ENCODE results near the gene ABCA12.
"Not testable (repeated sequence)": the region's sequence is repeated elsewhere in the genome, so short reads cannot be mapped to it uniquely, and the experiment has no call there.

ABCA12 gene, protein sequence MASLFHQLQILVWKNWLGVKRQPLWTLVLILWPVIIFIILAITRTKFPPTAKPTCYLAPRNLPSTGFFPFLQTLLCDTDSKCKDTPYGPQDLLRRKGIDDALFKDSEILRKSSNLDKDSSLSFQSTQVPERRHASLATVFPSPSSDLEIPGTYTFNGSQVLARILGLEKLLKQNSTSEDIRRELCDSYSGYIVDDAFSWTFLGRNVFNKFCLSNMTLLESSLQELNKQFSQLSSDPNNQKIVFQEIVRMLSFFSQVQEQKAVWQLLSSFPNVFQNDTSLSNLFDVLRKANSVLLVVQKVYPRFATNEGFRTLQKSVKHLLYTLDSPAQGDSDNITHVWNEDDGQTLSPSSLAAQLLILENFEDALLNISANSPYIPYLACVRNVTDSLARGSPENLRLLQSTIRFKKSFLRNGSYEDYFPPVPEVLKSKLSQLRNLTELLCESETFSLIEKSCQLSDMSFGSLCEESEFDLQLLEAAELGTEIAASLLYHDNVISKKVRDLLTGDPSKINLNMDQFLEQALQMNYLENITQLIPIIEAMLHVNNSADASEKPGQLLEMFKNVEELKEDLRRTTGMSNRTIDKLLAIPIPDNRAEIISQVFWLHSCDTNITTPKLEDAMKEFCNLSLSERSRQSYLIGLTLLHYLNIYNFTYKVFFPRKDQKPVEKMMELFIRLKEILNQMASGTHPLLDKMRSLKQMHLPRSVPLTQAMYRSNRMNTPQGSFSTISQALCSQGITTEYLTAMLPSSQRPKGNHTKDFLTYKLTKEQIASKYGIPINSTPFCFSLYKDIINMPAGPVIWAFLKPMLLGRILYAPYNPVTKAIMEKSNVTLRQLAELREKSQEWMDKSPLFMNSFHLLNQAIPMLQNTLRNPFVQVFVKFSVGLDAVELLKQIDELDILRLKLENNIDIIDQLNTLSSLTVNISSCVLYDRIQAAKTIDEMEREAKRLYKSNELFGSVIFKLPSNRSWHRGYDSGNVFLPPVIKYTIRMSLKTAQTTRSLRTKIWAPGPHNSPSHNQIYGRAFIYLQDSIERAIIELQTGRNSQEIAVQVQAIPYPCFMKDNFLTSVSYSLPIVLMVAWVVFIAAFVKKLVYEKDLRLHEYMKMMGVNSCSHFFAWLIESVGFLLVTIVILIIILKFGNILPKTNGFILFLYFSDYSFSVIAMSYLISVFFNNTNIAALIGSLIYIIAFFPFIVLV (N-terminal part only)

GRCh38 chr2:215138479-215138878 is at the start of gene ABCA12:
Gene ABCA12, minus strand, starts transcription at chr2:215138626. Its CDS starts 418 bp downstream, at chr2:215138208.
- DNase-seq (ENCODE audit: extremely low spot score): no peak
- POLR2A ChIA-PET: no interaction called here
- CTCF ChIA-PET: interaction anchor here (0.7 kb wide), 1 partner anchor 947 kb away, joined by 3 read pairs; no protein-coding TSS in a partner anchor
- TF ChIP-seq, protein P1, sequence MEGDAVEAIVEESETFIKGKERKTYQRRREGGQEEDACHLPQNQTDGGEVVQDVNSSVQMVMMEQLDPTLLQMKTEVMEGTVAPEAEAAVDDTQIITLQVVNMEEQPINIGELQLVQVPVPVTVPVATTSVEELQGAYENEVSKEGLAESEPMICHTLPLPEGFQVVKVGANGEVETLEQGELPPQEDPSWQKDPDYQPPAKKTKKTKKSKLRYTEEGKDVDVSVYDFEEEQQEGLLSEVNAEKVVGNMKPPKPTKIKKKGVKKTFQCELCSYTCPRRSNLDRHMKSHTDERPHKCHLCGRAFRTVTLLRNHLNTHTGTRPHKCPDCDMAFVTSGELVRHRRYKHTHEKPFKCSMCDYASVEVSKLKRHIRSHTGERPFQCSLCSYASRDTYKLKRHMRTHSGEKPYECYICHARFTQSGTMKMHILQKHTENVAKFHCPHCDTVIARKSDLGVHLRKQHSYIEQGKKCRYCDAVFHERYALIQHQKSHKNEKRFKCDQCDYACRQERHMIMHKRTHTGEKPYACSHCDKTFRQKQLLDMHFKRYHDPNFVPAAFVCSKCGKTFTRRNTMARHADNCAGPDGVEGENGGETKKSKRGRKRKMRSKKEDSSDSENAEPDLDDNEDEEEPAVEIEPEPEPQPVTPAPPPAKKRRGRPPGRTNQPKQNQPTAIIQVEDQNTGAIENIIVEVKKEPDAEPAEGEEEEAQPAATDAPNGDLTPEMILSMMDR (IDR thresholded peaks at IDR 0.05; ENCODE audit: control extremely low read depth, extremely low read depth, low read depth, missing control alignments): no peak

DNA sequence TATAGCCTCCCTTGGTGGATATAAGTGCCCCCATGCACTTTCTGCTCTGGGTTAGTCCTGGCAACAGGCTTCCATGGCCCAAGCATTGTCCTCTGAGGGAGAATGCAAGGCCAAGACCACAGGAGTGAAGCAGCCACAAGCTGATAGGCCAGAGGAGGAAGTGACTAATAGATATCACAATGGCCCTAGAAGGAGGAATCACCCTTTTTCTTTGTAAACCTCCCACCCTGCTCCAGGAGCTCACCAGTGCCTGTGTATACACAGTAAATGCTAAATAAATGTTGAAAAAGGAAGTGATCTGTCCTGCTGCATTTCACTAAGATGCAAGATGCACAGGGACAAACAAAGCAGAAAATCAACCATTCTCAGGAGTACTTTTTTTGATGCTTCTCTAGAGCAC is 49.7 kb upstream of the ABCA12 start:
- TF ChIP-seq, protein P1 (IDR thresholded peaks at IDR 0.05; ENCODE audit: control extremely low read depth, extremely low read depth, low read depth, missing control alignments): no peak
- POLR2A ChIA-PET: no interaction called here
- CTCF ChIA-PET: interaction anchor here (1.9 kb wide), 1 partner anchor 18 kb away, joined by 5 read pairs; no protein-coding TSS in a partner anchor
- DNase-seq (ENCODE audit: extremely low spot score): no peak

DNA sequence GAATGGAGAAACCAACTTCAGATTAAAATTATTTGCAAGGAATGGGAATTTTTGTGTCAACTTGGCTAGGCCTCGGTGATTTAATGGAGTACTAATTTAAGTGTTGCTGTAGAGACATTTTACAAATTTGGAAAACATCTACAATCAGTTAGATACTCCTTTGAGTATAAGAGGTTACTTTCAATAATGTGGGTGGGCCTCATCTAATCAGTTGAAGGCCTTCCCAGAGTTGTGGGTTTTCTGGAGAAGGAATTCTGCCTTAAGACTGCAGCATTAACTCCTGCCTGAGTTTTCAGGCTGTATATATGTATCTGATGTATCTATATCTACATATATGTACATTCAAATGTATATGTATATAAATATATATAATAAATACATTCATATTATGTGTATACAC is 47.6 kb upstream of the ABCA12 start:
- TF ChIP-seq, protein P1 (IDR thresholded peaks at IDR 0.05; ENCODE audit: control extremely low read depth, extremely low read depth, low read depth, missing control alignments): no peak
- DNase-seq (ENCODE audit: extremely low spot score): no peak
- ChIA-PET CTCF (interaction anchor here (0.7 kb wide), 1 partner anchor 11 kb away, joined by 3 read pairs; no protein-coding TSS in a partner anchor), POLR2A (no interaction called here)

DNA sequence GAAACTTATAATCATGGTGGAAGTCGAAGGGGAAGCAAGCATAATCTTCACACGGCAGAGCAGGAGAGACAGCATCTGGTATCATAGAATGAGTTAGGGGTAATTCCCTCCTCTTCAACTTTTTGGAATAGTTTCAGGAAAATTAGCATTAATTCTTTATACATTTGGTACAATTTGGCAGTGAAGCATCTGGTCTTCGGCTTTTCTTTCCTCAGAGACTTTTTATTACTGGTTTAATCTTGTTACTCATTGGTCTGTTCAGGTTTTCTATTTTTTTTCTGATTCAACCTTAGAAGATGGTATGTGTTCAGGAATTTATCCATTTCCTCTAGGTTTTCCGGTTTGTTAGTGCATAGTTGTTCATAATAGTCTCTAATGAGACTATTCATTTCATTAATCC is 39.7 kb upstream of the ABCA12 start:
- ChIA-PET POLR2A (no interaction called here), CTCF (no interaction called here)
- no peak for DNase-seq (ENCODE audit: extremely low spot score)
- TF ChIP-seq, protein P1 (IDR thresholded peaks at IDR 0.05; ENCODE audit: control extremely low read depth, extremely low read depth, low read depth, missing control alignments): no peak

DNA sequence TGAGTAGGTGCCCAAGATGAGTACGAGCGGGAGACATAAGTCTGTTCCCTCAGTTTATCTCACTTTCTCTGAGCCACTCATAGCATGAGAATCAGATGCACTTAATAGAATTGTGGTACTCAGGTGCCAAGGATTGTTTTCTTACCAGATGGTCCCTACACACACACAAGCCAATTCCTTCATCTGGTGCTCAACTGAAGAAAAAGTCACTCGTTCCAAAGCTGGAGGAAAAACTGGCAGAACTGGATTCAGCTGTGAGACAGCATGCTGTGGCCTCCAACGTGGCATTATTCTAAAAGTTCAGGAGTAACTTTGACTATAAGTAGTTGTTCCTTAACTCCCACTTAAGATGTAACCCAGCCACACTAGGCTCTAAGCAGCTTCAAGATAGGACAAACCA is 33.4 kb upstream of the ABCA12 start:
- TF ChIP-seq, protein P1 (IDR thresholded peaks at IDR 0.05; ENCODE audit: control extremely low read depth, extremely low read depth, low read depth, missing control alignments): no peak
- CTCF ChIA-PET: no interaction called here
- no peak for DNase-seq (ENCODE audit: extremely low spot score)
- POLR2A ChIA-PET: no interaction called here

DNA sequence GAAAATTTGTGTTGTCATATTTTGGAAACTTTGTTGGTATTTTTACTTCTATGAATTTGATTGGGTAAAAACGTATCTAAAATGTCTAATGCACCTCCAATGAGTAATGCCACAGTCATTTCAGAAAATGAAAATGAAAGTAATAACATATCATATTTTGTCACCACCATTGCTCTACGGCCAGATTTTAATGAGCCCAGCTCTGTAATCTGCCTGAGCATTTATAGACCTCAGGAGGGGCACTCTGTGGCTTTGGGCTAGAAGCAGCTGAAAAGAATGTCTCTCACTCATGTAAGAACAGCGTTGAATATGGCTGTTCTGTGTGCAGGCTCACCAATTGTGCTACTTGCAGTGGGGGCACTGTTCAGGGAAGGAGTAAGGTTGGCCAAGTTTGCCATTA is 32.7 kb upstream of the ABCA12 start:
- TF ChIP-seq, protein P1 (IDR thresholded peaks at IDR 0.05; ENCODE audit: control extremely low read depth, extremely low read depth, low read depth, missing control alignments): no peak
- ChIA-PET CTCF (no interaction called here), POLR2A (no interaction called here)
- no peak for DNase-seq (ENCODE audit: extremely low spot score)

- CTCF ChIA-PET; POLR2A ChIA-PET; DNase-seq (ENCODE audit: extremely low spot score): not testable (repeated sequence)
Observed at GRCh38 chr2:215166505-215166904, 28.1 kb upstream of the ABCA12 start.

DNA sequence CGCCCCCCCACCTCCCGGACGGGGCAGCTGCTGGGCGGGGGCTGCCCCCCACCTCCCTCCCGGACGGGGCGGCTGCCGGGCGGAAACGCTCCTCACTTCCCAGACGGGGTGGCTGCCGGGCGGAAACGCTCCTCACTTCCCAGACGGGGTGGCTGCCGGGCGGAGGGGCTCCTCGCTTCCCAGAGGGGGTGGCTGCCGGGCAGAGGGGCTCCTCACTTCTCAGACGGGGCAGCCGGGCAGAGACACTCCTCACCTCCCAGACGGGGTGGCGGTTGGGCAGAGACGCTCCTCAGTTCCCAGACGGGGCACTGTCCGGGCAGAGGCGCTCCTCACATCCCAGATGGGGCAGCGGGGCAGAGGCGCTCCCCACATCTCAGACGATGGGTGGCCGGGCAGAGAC is 24.9 kb upstream of the ABCA12 start:
- CTCF ChIA-PET; DNase-seq (ENCODE audit: extremely low spot score); POLR2A ChIA-PET: not testable (repeated sequence)

Data from GM10248 (cell line).